Keratinocyte (primary cell): ENCODE results near the gene CYP4B1.

Experiments used
- EZH2 ChIP-seq: IDR thresholded peaks from one replicate; pipeline ENCODE4 v1.6.1; 2012; ENCODE audit warnings: inconsistent platforms, mild to moderate bottlenecking, low read length, moderate library complexity
- TF ChIP-seq, protein P1 (sequence below), 3 experiments: IDR thresholded peaks in 1 of 3; conservative IDR thresholded peaks in 1 of 3; optimal IDR thresholded peaks in 1 of 3; 2 replicates in 2 of 3; 3 replicates in 1 of 3; pipeline versions ENCODE3 to v1.5.1; 2011; ENCODE audit warnings: low read length in 3 of 3, mild to moderate bottlenecking in 3 of 3, moderate library complexity in 2 of 3, control low read depth in 1 of 3, inconsistent platforms in 1 of 3; ENCODE audit not compliant: insufficient read depth in 2 of 3; ENCODE audit errors: extremely low read depth in 1 of 3

GRCh38 chr1:46784666-46785065, 14.2 kb upstream of the CYP4B1 start:
- TF ChIP-seq, protein P1, sequence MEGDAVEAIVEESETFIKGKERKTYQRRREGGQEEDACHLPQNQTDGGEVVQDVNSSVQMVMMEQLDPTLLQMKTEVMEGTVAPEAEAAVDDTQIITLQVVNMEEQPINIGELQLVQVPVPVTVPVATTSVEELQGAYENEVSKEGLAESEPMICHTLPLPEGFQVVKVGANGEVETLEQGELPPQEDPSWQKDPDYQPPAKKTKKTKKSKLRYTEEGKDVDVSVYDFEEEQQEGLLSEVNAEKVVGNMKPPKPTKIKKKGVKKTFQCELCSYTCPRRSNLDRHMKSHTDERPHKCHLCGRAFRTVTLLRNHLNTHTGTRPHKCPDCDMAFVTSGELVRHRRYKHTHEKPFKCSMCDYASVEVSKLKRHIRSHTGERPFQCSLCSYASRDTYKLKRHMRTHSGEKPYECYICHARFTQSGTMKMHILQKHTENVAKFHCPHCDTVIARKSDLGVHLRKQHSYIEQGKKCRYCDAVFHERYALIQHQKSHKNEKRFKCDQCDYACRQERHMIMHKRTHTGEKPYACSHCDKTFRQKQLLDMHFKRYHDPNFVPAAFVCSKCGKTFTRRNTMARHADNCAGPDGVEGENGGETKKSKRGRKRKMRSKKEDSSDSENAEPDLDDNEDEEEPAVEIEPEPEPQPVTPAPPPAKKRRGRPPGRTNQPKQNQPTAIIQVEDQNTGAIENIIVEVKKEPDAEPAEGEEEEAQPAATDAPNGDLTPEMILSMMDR (optimal IDR thresholded peaks at IDR 0.05 in 1 of 3, IDR thresholded peaks at IDR 0.05 in 1 of 3, conservative IDR thresholded peaks at IDR 0.05 in 1 of 3; ENCODE audit: extremely low read depth in 1 of 3, insufficient read depth in 2 of 3, low read length in 3 of 3) = no peak
- TF ChIP-seq EZH2 = no peak
